IPS-NIHi7 (cell line): ENCODE measurements around the gene OTOGL.
"Not testable (repeated sequence)": the region's sequence is repeated elsewhere in the genome, so short reads cannot be mapped to it uniquely, and the experiment has no call there.

ENCODE experiments used
- DNase-seq: peaks from one replicate; pipeline ENCODE4 v3.0.0; 2012; ENCODE audit warnings: mixed read lengths; ENCODE audit errors: extremely low spot score

OTOGL gene

GRCh38 chr12:80226576-80226975 lies 127.2 kb downstream of the OTOGL start:
- DNase-seq, result no peak

- not testable (repeated sequence) for DNase-seq
Measured at GRCh38 chr12:80227904-80228303, 128.6 kb downstream of the OTOGL start.

- DNase-seq, result peak; percentile 47
Measured at GRCh38 chr12:80230068-80230467, 130.7 kb downstream of the OTOGL start.

GRCh38 chr12:80232837-80233236 lies 133.5 kb downstream of the OTOGL start:
- no peak for DNase-seq

GRCh38 chr12:80233926-80234325 lies 134.6 kb downstream of the OTOGL start:
- DNase-seq, result no peak

GRCh38 chr12:80234667-80235066 lies 135.3 kb downstream of the OTOGL start:
- no peak for DNase-seq

GRCh38 chr12:80235944-80236343 lies 136.6 kb downstream of the OTOGL start:
- no peak for DNase-seq

- DNase-seq, result no peak
Measured at GRCh38 chr12:80239867-80240266, 140.5 kb downstream of the OTOGL start.

- DNase-seq, result no peak
Measured at GRCh38 chr12:80241576-80242273, 142.4 kb downstream of the OTOGL start.

- no peak for DNase-seq
Measured at GRCh38 chr12:80242321-80242720, 143.0 kb downstream of the OTOGL start.

- DNase-seq, result not testable (repeated sequence)
Measured at GRCh38 chr12:80249581-80249980, 150.2 kb downstream of the OTOGL start.

GRCh38 chr12:80257920-80258319 lies 158.6 kb downstream of the OTOGL start:
- DNase-seq, result no peak

GRCh38 chr12:80260269-80260668 lies 160.9 kb downstream of the OTOGL start:
- no peak for DNase-seq

GRCh38 chr12:80261403-80261802 lies 162.1 kb downstream of the OTOGL start:
- no peak for DNase-seq

- DNase-seq, result no peak
Measured at GRCh38 chr12:80262346-80262745, 163.0 kb downstream of the OTOGL start.

- no peak for DNase-seq
Measured at GRCh38 chr12:80262771-80263170, 163.4 kb downstream of the OTOGL start.

- no peak for DNase-seq
Measured at GRCh38 chr12:80264386-80264785, 165.0 kb downstream of the OTOGL start.

GRCh38 chr12:80264891-80265290 lies 165.6 kb downstream of the OTOGL start:
- no peak for DNase-seq

- no peak for DNase-seq
Measured at GRCh38 chr12:80268924-80269749, 169.8 kb downstream of the OTOGL start.

- peak; percentile 39 for DNase-seq
Measured at GRCh38 chr12:80269803-80270552, 170.6 kb downstream of the OTOGL start.

GRCh38 chr12:80271780-80272179 lies 172.4 kb downstream of the OTOGL start:
- no peak for DNase-seq

- no peak for DNase-seq
Measured at GRCh38 chr12:80272387-80272915, 173.1 kb downstream of the OTOGL start.
